ENCODE data around the gene TMEM117. TPM values are rescaled to one million over a fixed set of nuclear protein-coding genes. Genes with fewer than 3 reads are reported as not detected.

The TMEM117 gene
- total RNA-seq, 4 donors from 2014 or later, result 13.9 to 34.1 (median 29.1) TPM

GRCh38 chr12:44436756-44437155 is 600.9 kb downstream of the TMEM117 start:
- Histone ChIP-seq H3K4me1 (no peaks in the 10 kb centered on the region), H3K27ac (no peak overlapping the region), H3K27me3 (no peaks in the 10 kb centered on the region), H3K4me3 (no peak overlapping the region), H3K36me3 (no peaks in the 10 kb centered on the region), H3K9me3 (no peaks in the 10 kb centered on the region)
- 65% methylated on average over 5 of the region's 5 CpGs for WGBS
- DNase-seq (ENCODE audit: low spot score in 2 of 2), result no peak
- no peak for TF ChIP-seq EP300 (IDR thresholded peaks at IDR 0.05)
- TF ChIP-seq POLR2AphosphoS5 (IDR thresholded peaks at IDR 0.05), result no peak
- no peak for TF ChIP-seq POLR2A (IDR thresholded peaks at IDR 0.05)
- TF ChIP-seq CTCF (IDR thresholded peaks at IDR 0.05), result no peak

Other genes with a start within 250 kb of the TMEM117 start
- gene PUS7L, start 77.3 kb upstream of the TMEM117 start, total RNA-seq, result 10 to 100 TPM in 1 of 4 donors, 1 to 10 TPM in 3; 6.4 to 13.1 (median 8.8) TPM
- 10 to 100 TPM; 16.2 to 79.4 (median 22.0) TPM for gene IRAK4, start 77.1 kb upstream of the TMEM117 start, total RNA-seq
- 10 to 100 TPM; 43.9 to 75.8 (median 59.7) TPM for gene TWF1, start 29.8 kb upstream of the TMEM117 start, total RNA-seq